Lower leg skin (tissue), 3 donors: ENCODE results near the gene E2F1.

Experiments
- POLR2A ChIP-seq, 2 donors: fragments of 450-650 bp; IDR thresholded peaks; one replicate each; pipeline ENCODE4 v1.6.1; 2016 to 2017; ENCODE audit warnings: antibody characterized with exemption in 2 of 2, mild to moderate bottlenecking in 1 of 2, moderate library complexity in 1 of 2
- TF ChIP-seq, protein P1 (sequence below), 3 donors: fragments of 450-650 bp; IDR thresholded peaks; one replicate each; pipeline ENCODE4 v1.5.1; 2016; ENCODE audit warnings: antibody characterized with exemption in 3 of 3, mild to moderate bottlenecking in 3 of 3, moderate library complexity in 2 of 3

- TF ChIP-seq POLR2A (IDR thresholded peaks at IDR 0.05): no peak
- TF ChIP-seq, protein P1, sequence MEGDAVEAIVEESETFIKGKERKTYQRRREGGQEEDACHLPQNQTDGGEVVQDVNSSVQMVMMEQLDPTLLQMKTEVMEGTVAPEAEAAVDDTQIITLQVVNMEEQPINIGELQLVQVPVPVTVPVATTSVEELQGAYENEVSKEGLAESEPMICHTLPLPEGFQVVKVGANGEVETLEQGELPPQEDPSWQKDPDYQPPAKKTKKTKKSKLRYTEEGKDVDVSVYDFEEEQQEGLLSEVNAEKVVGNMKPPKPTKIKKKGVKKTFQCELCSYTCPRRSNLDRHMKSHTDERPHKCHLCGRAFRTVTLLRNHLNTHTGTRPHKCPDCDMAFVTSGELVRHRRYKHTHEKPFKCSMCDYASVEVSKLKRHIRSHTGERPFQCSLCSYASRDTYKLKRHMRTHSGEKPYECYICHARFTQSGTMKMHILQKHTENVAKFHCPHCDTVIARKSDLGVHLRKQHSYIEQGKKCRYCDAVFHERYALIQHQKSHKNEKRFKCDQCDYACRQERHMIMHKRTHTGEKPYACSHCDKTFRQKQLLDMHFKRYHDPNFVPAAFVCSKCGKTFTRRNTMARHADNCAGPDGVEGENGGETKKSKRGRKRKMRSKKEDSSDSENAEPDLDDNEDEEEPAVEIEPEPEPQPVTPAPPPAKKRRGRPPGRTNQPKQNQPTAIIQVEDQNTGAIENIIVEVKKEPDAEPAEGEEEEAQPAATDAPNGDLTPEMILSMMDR (IDR thresholded peaks at IDR 0.05): no peak
Measured at GRCh38 chr20:33680686-33681085, 5.5 kb downstream of the E2F1 start.
